Neural progenitor cell (in vitro differentiated cells): ENCODE measurements around the gene RHPN2. TPM values are rescaled to one million over a fixed set of nuclear protein-coding genes. Genes with fewer than 3 reads are reported as not detected.
A peak's percentile ranks its signal among the peaks of the same experiment; 100 is the strongest.

Experiments
- DNase-seq: peaks from one replicate; pipeline ENCODE4 v3.0.0-alpha.2; 2016; ENCODE audit warnings: low spot score
- H2AFZ ChIP-seq: fragments of 200-600 bp; sonication (generic); replicated peaks from 2 replicates; pipeline ENCODE4 v1.6.1; 2016; ENCODE audit warnings: antibody characterized with exemption
- H3F3A ChIP-seq: fragments of 200-600 bp; sonication (generic); 2 replicates; pipeline ENCODE4 v1.6.1; 2016; ENCODE audit warnings: antibody characterized with exemption, low read depth
- H3K27ac ChIP-seq: fragments of 200-600 bp; sonication (generic); 2 replicates; pipeline ENCODE4 v1.5.1; 2016; ENCODE audit warnings: mild to moderate bottlenecking
- H3K27me3 ChIP-seq: fragments of 200-600 bp; sonication (generic); 2 replicates; pipeline ENCODE4 v1.6.1; 2016; ENCODE audit warnings: mild to moderate bottlenecking, moderate library complexity
- H3K36me3 ChIP-seq: fragments of 200-600 bp; sonication (generic); 2 replicates; pipeline ENCODE4 v1.5.1; 2016
- H3K4me1 ChIP-seq: fragments of 200-600 bp; sonication (generic); 2 replicates; pipeline ENCODE4 v1.6.1; 2016; ENCODE audit warnings: mixed run types
- H3K4me2 ChIP-seq: fragments of 200-600 bp; sonication (generic); 2 replicates; pipeline ENCODE4 v1.6.1; 2016
- H3K4me3 ChIP-seq: fragments of 200-600 bp; sonication (generic); 2 replicates; pipeline ENCODE4 v1.5.1; 2016
- H3K79me2 ChIP-seq: fragments of 200-600 bp; sonication (generic); 2 replicates; pipeline ENCODE4 v1.6.1; 2016; ENCODE audit warnings: low read depth
- H3K9ac ChIP-seq: fragments of 200-600 bp; sonication (generic); 2 replicates; pipeline ENCODE4 v1.6.1; 2016
- H3K9me3 ChIP-seq: fragments of 200-600 bp; sonication (generic); 2 replicates; pipeline ENCODE4 v1.5.1; 2016; ENCODE audit warnings: low read depth
- H4K20me1 ChIP-seq: fragments of 200-600 bp; sonication (generic); 2 replicates; pipeline ENCODE4 v1.6.1; 2016; ENCODE audit warnings: low read depth
- H3K27ac Mint-ChIP-seq: 3 replicates; pipeline ENCODE4 v1.8.0; 2021; ENCODE audit warnings: mixed read lengths
- H3K27me3 Mint-ChIP-seq: 2 replicates; pipeline ENCODE4 v1.8.0; 2022; ENCODE audit warnings: low read depth, mild to moderate bottlenecking, inconsistent platforms, moderate library complexity, mixed read lengths; ENCODE audit not compliant: insufficient read depth
- H3K36me3 Mint-ChIP-seq: 3 replicates; pipeline ENCODE4 v1.8.0; 2021; ENCODE audit warnings: mixed read lengths
- H3K4me1 Mint-ChIP-seq: 3 replicates; pipeline ENCODE4 v1.8.0; 2021; ENCODE audit warnings: mixed read lengths
- H3K4me3 Mint-ChIP-seq: 3 replicates; pipeline ENCODE4 v1.8.0; 2021; ENCODE audit warnings: mild to moderate bottlenecking, moderate library complexity, mixed read lengths
- H3K9me3 Mint-ChIP-seq: 3 replicates; pipeline ENCODE4 v1.8.0; 2020; ENCODE audit warnings: mixed read lengths
- CTCF ChIP-seq: fragments of 200-600 bp; sonication (generic); IDR thresholded peaks from 2 replicates; pipeline ENCODE4 v1.5.1; 2017; ENCODE audit warnings: antibody characterized with exemption, mild to moderate bottlenecking
- EZH2 ChIP-seq: fragments of 200-600 bp; sonication (generic); IDR thresholded peaks from 2 replicates; pipeline ENCODE4 v1.6.1; 2017; ENCODE audit warnings: antibody characterized with exemption, mild to moderate bottlenecking, moderate library complexity
- EZH2phosphoT487 ChIP-seq: fragments of 200-600 bp; sonication (generic); IDR thresholded peaks from 2 replicates; pipeline ENCODE4 v1.6.1; 2017; ENCODE audit warnings: antibody characterized with exemption
- total RNA-seq: library from RNA; depleted of rRNA; stranded (reverse); fragments of >200 nt; gene quantifications from 2 replicates; pipeline ENCODE4 v1.2.3, GENCODE V29; 2015; ENCODE audit warnings: low replicate concordance

The RHPN2 gene
- total RNA-seq, 1 donor from 2014 or later: 27.0 TPM

GRCh38 chr19:32971012-32971595 is 93.6 kb downstream of the RHPN2 start:
- Mint-ChIP-seq H3K4me1 (peaks cover 13% of the 10 kb centered on the region), H3K27ac (no peak overlapping the region), H3K27me3 (peaks cover 2% of the 10 kb centered on the region), H3K9me3 (no peaks in the 10 kb centered on the region), H3K4me3 (peak overlapping the region; percentile 100), H3K36me3 (peaks cover 12% of the 10 kb centered on the region)
- Histone ChIP-seq H3K79me2 (peaks cover 25% of the 10 kb centered on the region), H4K20me1 (peaks cover 4% of the 10 kb centered on the region), H3F3A (peaks cover 9% of the 10 kb centered on the region), H3K27me3 (no peaks in the 10 kb centered on the region), H3K36me3 (no peaks in the 10 kb centered on the region), H3K9ac (peak overlapping the region; percentile 70), H2AFZ (peak overlapping the region; percentile 74), H3K4me1 (no peaks in the 10 kb centered on the region), H3K9me3 (no peaks in the 10 kb centered on the region), H3K4me2 (peak overlapping the region; percentile 97), H3K27ac (no peak overlapping the region), H3K4me3 (peak overlapping the region; percentile 87)
- no peak for TF ChIP-seq EZH2phosphoT487
- no peak for TF ChIP-seq CTCF
- no peak for TF ChIP-seq EZH2
- DNase-seq: no peak

- Histone ChIP-seq H3K4me3 (no peak overlapping the region), H3K36me3 (no peaks in the 10 kb centered on the region), H3K9me3 (no peaks in the 10 kb centered on the region), H3K4me2 (no peak overlapping the region), H2AFZ (no peak overlapping the region), H4K20me1 (no peaks in the 10 kb centered on the region), H3K79me2 (peaks cover 25% of the 10 kb centered on the region), H3K27ac (no peak overlapping the region), H3K4me1 (no peaks in the 10 kb centered on the region), H3K27me3 (no peaks in the 10 kb centered on the region), H3K9ac (no peak overlapping the region), H3F3A (peaks cover 4% of the 10 kb centered on the region)
- H3K4me3 Mint-ChIP-seq: no peak overlapping the region
- no peak for DNase-seq
- TF ChIP-seq EZH2phosphoT487 (no peak), CTCF (no peak), EZH2 (no peak)
- peaks cover 2% of the 10 kb centered on the region for H3K27me3 Mint-ChIP-seq
- peaks cover 13% of the 10 kb centered on the region for H3K4me1 Mint-ChIP-seq
- no peak overlapping the region for H3K27ac Mint-ChIP-seq
- H3K36me3 Mint-ChIP-seq: peaks cover 12% of the 10 kb centered on the region
- no peaks in the 10 kb centered on the region for H3K9me3 Mint-ChIP-seq
These were observed 95.1 kb downstream of the RHPN2 start for GRCh38 chr19:32969549-32969948.

DNA sequence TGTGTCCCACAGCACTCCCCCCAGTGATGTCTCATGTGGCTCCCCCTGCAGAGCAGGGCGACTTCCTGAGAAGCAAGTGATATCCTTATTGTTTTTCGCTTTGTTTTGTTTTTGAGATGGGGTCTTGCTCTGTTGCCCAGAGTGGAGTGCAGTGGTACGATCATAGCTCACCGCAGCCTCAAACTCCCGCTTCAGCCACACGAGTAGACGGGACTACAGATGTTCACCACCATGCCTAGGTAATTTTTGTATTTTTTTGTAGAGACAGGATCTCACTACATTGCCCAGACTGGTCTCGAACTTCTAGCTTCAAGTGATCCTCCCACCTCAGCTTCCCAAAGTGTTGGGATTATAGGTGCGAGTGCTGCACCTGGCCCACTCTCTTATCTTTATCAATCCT is 97.9 kb downstream of the RHPN2 start:
- H4K20me1 ChIP-seq: no peaks in the 10 kb centered on the region
- Mint-ChIP-seq H3K4me1 (peaks cover 6% of the 10 kb centered on the region), H3K36me3 (peaks cover 30% of the 10 kb centered on the region), H3K9me3 (no peaks in the 10 kb centered on the region), H3K27ac (no peak overlapping the region), H3K27me3 (peaks cover 2% of the 10 kb centered on the region), H3K4me3 (no peak overlapping the region)
- H3K9me3 ChIP-seq: no peaks in the 10 kb centered on the region
- TF ChIP-seq CTCF: no peak
- no peak for TF ChIP-seq EZH2phosphoT487
- no peak for TF ChIP-seq EZH2
- H3F3A ChIP-seq: no peaks in the 10 kb centered on the region
- H3K9ac ChIP-seq: no peak overlapping the region
- no peak overlapping the region for H3K4me3 ChIP-seq
- peaks cover 25% of the 10 kb centered on the region for H3K79me2 ChIP-seq
- H3K27ac ChIP-seq: no peak overlapping the region
- H3K4me1 ChIP-seq: no peaks in the 10 kb centered on the region
- H3K36me3 ChIP-seq: peaks cover 3% of the 10 kb centered on the region
- no peak overlapping the region for H2AFZ ChIP-seq
- no peaks in the 10 kb centered on the region for H3K27me3 ChIP-seq
- no peak overlapping the region for H3K4me2 ChIP-seq
- DNase-seq: no peak
